HG02943 (cell line): Measurements from ENCODE around the gene MFNG.

Experiments
- ATAC-seq: cut with Tn5 transposase; IDR thresholded peaks from one replicate; pipeline ENCODE4 v1.9.1; 2021; ENCODE audit warnings: mild to moderate bottlenecking, low read depth, moderate library complexity; ENCODE audit not compliant: unreplicated experiment

The MFNG gene

GRCh38 chr22:37454857-37455686 is 31.1 kb downstream of the MFNG start:
- no peak for ATAC-seq

DNA sequence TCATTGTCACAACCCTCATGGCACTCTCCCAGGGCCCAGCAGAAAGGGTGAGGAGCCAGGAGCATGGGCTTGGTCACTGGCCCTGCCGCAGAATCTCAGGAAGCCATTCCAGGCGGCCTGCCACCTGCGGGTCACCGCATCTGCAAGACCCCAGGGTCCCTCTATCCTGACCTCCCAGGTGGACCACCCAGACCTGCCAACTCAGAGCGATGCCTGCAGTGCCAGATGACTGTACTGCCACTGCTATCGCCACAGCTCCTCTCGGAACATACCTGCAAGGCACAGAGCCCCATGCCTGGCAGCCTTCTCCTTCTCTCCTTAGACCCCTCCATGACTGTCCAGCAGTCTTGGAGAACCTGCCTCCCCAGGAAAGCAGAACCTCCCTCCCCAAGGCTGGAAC is 32.5 kb downstream of the MFNG start:
- no peak for ATAC-seq

DNA sequence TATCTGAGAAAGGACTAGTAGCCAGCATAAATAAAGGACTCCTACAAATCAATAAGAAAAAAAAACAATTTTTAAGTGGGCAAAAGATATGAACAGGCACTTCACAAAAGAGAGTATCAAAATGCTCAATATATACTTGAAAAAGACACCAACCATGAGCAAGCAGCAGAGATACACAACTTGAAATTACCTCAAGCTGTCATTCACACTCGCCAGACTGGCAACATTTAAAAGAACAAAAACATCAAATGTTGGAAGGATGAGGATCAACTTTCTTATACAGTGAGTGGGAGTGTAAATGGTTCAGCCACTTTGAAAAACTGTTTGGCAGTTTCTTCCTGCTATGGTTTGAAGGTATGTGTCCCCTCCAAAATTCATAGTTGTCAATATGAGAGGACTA is 35.0 kb downstream of the MFNG start:
- ATAC-seq, result no peak

DNA sequence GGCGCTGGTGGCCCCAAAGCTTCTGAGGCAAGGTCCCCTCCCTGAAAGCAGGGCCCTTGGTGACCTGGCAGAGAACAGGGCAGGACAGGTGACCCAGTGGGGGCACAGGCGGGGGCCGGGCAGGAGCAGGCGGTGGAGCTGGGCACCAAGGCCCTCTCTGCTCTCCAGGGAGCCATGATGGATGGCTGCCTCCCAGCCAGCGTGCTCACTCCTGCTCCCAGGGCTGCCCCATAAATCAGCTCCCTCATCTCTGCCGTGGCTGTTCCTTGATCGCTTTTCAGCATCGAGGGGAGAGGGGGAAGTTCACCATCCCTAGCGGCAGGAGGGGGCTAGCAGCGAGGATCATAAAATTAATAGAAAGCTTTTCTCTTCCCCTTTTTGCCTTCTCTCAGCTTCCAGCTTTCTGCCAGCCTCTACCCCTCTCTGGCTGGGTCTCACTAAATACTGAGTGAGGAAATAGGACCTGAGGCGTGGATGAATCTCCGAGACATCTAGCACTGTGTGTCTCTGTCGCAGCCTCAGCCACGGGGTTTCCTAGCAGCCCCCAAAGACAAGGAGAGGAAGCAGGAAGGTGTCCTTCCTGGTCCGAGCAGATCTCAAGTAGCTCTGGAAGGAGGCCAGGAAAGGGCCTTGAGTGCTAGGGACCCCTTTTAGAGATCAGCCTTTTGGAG is 36.7 kb downstream of the MFNG start:
- ATAC-seq, result no peak

DNA sequence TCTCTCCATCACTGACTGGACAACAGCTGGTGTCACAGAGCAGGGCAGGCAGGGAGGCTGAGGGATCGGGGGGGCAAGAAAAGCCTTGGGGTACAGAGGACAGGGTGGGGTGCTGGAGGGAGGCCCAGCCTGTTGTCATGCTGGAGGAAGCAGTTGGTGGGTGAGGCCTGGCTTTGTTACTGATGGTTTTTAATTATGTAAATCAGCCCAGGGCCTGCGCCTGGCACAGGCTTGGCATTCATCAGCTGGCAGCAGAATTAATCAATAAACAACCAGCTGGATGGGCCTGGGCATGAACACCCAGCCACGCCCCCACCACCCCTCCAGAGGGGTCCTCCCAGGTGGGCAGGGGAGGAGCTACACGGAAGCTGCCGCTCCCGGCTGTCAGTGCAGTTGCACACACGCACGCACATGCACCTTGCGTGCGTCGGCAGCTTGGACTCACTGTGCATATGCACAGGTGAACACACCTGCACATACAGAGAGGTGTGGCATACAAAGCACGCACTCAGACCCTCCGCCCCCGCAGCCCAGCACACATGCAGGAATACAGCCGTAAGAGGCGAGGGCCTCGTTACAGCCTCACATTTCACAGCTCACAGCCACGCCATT is 37.6 kb downstream of the MFNG start:
- ATAC-seq, result no peak

- no peak for ATAC-seq
These were observed 40.7 kb downstream of the MFNG start for GRCh38 chr22:37445501-37445900.

GRCh38 chr22:37443977-37444376 is 42.2 kb downstream of the MFNG start:
- ATAC-seq, result no peak

GRCh38 chr22:37443086-37443485 is 43.1 kb downstream of the MFNG start:
- no peak for ATAC-seq

DNA sequence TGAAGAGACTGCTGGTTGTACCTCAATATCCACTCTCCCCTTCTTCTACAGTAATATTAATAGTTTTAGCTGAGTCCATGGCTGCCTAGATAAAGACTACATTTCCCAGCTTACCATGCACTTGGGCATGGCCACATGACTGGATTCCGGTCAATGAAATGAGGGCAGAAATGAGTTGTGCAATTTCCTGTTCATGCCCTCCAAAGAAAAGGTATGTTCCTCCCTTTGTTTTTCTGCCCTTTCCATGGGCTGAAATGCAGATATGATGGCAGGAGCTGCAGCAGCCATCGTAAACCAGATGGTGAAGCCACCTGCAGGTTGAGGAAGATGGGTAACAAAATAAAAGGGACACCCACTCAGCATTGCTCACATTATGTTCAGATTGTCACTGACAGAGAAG is 43.6 kb downstream of the MFNG start:
- ATAC-seq, result no peak

DNA sequence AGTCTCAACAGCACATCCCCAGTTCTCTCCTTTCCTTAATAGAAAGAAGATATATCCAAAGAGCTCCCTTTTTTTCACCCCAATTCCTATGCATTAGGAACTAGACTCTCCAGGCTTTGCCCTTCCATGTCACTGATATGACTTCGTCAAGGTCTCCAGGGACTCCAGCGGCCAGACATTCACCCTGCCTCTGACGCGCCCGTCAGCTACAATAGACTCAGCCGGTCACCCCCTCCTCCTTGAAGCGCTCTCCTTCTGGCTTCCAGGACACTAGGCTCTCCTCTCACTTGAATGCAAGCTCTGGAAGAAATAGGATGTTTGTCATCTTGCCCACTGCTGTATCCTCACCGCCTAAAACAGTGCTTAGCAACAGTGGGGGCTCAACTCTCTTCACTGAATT is 44.0 kb downstream of the MFNG start:
- no peak for ATAC-seq

GRCh38 chr22:37440875-37441274 is 45.3 kb downstream of the MFNG start:
- no peak for ATAC-seq

- ATAC-seq, result no peak
These were observed 46.8 kb downstream of the MFNG start for GRCh38 chr22:37439347-37439746.

DNA sequence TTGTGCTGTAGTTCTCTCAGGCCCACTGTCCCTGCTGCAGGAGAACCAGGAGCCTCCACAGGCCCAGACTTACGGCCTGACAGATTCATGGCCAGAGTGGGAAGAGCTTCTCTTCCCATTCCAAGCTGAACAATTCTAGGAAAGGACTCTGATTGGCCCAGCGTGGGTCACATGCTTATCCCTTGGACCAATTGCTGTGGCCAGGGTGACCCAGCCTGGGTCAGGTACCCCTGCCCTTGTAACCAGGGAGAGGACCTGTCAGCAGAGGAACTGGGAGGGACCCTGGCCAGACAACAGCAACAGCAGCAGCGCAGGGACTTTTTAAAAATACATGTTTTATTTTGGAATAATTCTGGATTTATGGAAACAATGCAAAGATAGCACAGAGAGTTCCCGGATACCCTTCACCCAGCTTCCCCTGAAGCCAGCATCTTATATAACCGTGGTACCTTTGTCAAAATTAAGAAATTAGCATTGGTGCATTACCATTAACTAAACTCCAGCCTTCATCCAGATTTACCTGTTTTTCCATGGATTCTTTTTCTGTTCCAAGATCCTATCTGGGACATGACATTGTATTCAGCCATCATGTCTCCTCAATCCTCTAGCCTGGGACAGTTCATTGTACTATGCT is 50.1 kb downstream of the MFNG start:
- no peak for ATAC-seq

DNA sequence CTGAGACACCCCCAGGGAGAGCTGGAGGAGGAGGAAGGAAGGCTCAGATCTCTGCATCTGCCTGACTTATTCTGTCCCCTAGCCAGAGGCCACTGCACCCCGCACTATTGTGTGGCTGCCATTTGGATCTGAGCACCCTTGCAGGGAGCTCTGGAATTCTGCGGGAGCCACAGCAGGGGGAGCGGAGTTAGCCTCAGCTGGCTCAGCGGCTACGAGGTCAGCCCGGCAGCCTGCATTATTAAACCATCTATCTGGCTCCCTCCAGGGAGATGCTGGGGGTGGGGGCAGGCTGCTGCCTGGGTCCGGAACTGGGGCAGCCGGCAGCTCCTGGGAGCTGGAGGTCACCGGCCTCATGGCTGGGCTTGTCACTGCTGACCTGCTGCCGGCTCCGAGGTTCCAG is 52.4 kb downstream of the MFNG start:
- ATAC-seq, result no peak

GRCh38 chr22:37432708-37433054 is 53.5 kb downstream of the MFNG start:
- ATAC-seq, result no peak

- ATAC-seq, result no peak
These were observed 54.1 kb downstream of the MFNG start for GRCh38 chr22:37431801-37432707.

DNA sequence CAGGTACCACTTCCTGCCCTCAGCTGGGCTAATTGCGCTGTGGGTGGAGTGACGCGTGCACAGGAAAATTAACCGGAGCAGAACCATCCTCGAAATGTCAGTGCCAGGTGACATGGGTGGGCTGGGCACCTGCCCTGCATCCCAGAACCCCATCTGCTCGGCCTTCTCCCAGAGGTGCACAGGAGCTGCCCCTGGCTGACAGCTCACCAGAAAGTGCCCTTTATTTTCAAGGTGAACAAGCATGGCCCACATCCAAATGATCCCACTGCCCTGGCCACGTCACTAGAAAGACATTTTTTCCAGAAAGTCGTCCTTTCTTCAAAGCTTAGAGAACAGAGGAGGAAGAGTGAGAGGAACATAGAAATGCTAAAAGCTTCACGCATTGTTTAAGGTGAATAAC is 54.8 kb downstream of the MFNG start:
- ATAC-seq, result no peak

DNA sequence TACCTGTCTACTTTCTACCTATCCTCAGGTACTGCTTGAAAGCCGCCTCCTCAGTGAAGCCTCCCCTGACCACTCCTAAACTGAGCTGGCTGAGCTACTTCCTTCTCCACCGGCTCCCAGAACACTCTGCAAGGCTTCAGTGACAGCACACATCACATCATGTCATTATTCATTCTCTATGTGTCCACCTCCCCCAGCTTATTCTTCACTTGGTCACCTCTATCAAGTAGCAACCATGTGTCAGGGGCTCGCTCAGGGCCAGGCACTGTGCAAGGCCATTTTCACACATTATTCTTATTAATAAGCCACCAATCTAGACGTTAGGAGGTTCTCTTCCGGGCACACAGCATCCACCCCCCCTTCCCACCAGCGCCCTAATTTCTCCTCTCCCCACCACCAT is 55.2 kb downstream of the MFNG start:
- ATAC-seq, result no peak

- no peak for ATAC-seq
These were observed 57.3 kb downstream of the MFNG start for GRCh38 chr22:37428649-37429586.
